ENCODE results near the gene GSE1.

Gene GSE1

DNA sequence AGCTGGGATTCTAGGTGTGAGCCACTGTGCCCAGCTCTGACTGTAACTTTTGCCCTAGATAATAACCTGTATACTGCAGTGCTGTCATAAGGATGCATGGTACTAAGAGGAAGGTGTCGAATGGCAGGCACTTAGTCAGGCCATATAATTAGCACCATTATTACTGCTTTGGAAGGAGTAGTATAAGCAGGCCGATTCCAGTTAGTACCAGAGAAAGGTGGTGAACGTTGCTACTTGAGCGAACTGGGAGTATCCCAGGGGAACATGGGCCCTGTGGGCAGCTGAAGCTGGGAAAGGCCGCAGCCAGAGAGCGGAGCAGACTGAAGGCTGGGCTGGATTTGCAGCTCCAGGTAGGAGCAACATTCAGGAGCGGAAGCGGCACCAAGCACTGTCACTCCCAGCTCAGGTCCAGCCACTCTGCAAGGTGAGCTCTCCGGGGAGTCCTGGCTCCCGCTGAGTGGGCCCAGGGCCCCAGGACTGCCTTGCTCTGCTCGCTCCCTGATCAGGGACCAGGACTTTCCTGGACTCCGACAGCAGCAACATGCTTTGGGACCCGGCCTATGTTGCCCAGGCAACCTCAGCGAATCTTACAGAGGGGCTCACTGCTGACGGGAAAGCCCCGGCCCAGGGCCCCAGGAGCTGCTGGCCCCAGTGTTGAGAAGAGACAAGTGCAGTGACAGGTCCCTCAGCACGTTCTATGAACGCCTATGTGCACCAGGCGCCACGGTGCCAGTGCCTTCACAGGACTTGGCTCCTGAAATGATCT, 109.2 kb downstream of the GSE1 start:
- DNase-seq (ENCODE audit: low read depth in 3 of 3) = no peak

DNA sequence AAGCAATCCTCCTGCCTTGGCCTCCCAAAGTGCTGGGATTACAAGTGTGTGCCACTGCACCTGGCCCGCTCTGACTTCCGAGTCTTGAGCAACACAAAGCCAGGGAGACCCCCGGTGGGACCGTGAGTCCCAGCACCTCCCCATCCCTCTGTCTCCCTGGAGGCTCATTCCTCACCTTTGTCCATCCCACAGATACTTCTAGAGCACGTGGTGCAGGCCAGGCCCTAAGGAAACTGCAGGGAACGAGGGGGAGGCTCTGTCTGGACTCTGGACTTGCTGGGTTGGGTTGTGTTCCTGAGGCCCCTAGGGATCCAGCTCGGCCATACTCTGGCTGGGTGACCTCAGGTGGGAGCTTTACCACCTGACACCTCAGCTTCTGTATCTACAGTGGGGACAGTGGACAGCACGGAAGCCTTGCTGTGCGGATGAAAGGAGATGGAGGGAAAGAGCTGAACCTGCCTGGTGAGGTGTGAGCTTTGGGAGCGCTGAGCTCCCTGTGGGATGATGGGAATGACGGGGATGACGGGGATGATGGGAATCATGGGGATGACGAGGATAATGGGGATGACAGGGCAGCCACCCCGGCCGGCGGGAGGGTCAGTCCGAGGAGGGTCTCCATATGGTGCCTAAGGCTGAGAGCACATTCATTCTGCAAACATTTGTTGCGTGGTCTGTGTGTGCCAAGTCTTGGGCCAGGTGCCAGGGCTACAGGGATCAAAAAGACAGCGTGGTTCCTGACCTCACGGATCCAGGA, 111.2 kb downstream of the GSE1 start:
- no peak for DNase-seq (ENCODE audit: low read depth in 3 of 3)

DNA sequence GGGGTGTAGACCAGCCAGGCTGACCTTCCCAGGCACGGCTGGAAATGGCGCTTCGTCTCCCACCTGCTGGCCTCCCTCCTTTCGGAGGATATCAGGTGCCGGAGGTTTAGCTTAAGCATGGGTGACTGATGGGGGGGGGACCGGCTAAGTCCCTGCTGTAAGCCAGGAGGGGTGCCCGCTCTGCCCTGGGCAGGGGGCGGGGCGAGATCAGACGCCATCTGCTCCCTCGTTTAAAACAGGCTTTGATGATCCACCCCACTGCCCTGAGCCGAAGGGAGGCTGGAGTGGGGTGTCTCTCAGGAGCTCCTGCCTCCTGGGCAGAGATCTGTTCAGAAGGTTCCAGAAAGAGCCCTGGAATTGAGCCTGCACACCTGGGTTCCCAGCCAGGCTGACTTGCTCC, 111.8 kb downstream of the GSE1 start:
- DNase-seq (ENCODE audit: low read depth in 3 of 3) = no peak
